Vagina (tissue), 2 donors: ENCODE data around the gene CADM1. TPM values are rescaled to one million over a fixed set of nuclear protein-coding genes. Genes with fewer than 3 reads are reported as not detected.

Source experiments
- DNase-seq, 2 donors: peaks; one replicate each; pipeline ENCODE4 v3.0.0-alpha.2; 2017; ENCODE audit errors: extremely low spot score in 2 of 2
- H3K27ac ChIP-seq: fragments of 200-600 bp; sonication (generic); one replicate; pipeline ENCODE4 v1.5.1; 2019
- H3K27me3 ChIP-seq: fragments of 200-600 bp; sonication (generic); one replicate; pipeline ENCODE4 v1.5.1; 2019
- H3K36me3 ChIP-seq, 2 donors: fragments of 200-600 bp; sonication (generic); one replicate each; pipeline ENCODE4 v1.5.1; 2017 to 2019
- H3K4me1 ChIP-seq: fragments of 200-600 bp; sonication (generic); one replicate; pipeline ENCODE4 v1.5.1; 2019
- H3K4me3 ChIP-seq, 2 donors: fragments of 200-600 bp; sonication (generic); 1 replicate in 1 of 2; 2 replicates in 1 of 2; pipeline ENCODE4 v1.5.1; 2016 to 2019
- H3K9me3 ChIP-seq: fragments of 200-600 bp; sonication (generic); one replicate; pipeline ENCODE4 v1.5.1; 2019
- POLR2A ChIP-seq, 2 donors: fragments of 450-650 bp; IDR thresholded peaks; one replicate each; pipeline ENCODE4 v1.6.1; 2017; ENCODE audit warnings: antibody characterized with exemption in 2 of 2, mild to moderate bottlenecking in 2 of 2, moderate library complexity in 2 of 2
- POLR2AphosphoS5 ChIP-seq, 2 donors: sonication (generic); formaldehyde crosslinking; IDR thresholded peaks; one replicate each; pipeline ENCODE4 v1.9.0; 2017; ENCODE audit warnings: antibody characterized with exemption in 2 of 2, mild to moderate bottlenecking in 2 of 2, low read depth in 1 of 2; ENCODE audit not compliant: insufficient read depth in 1 of 2
- intact Hi-C: fragments of 100-400 bp; cut with DNase I; formaldehyde crosslinking; loops from one replicate; pipeline ENCODE4 v1.15.1; 2023
- total RNA-seq: library from RNA; depleted of rRNA; stranded (reverse); fragments of >200 nt; gene quantifications from one replicate; pipeline ENCODE4 v1.2.3, GENCODE V29; 2016
- TF ChIP-seq, protein P1 (sequence below), 3 experiments: fragments of 450-650 bp in 2 of 3; fragments of 200-600 bp in 1 of 3; sonication (generic) in 1 of 3; IDR thresholded peaks; one replicate each; pipeline ENCODE4 v1.5.1; 2017 to 2019; ENCODE audit warnings: antibody characterized with exemption in 3 of 3, mild to moderate bottlenecking in 2 of 3, moderate library complexity in 2 of 3

CADM1 gene
- total RNA-seq, 1 donor from 2014 or later = 37.1 TPM

- H3K9me3 ChIP-seq = no peaks in the 10 kb centered on the region
- no peaks in the 10 kb centered on the region for H3K4me1 ChIP-seq
- H3K27me3 ChIP-seq = no peaks in the 10 kb centered on the region
- intact Hi-C loops = no loop called here
- no peaks in the 10 kb centered on the region for H3K36me3 ChIP-seq
- TF ChIP-seq, protein P1, sequence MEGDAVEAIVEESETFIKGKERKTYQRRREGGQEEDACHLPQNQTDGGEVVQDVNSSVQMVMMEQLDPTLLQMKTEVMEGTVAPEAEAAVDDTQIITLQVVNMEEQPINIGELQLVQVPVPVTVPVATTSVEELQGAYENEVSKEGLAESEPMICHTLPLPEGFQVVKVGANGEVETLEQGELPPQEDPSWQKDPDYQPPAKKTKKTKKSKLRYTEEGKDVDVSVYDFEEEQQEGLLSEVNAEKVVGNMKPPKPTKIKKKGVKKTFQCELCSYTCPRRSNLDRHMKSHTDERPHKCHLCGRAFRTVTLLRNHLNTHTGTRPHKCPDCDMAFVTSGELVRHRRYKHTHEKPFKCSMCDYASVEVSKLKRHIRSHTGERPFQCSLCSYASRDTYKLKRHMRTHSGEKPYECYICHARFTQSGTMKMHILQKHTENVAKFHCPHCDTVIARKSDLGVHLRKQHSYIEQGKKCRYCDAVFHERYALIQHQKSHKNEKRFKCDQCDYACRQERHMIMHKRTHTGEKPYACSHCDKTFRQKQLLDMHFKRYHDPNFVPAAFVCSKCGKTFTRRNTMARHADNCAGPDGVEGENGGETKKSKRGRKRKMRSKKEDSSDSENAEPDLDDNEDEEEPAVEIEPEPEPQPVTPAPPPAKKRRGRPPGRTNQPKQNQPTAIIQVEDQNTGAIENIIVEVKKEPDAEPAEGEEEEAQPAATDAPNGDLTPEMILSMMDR (IDR thresholded peaks at IDR 0.05) = no peak
- TF ChIP-seq POLR2A (IDR thresholded peaks at IDR 0.05) = no peak
- no peak overlapping the region for H3K4me3 ChIP-seq
- DNase-seq = no peak
- H3K27ac ChIP-seq = no peak overlapping the region
Measured at GRCh38 chr11:115298300-115299012, 205.8 kb downstream of the CADM1 start.

- Histone ChIP-seq H3K9me3 (no peaks in the 10 kb centered on the region), H3K4me1 (no peaks in the 10 kb centered on the region), H3K36me3 (no peaks in the 10 kb centered on the region), H3K27ac (no peak overlapping the region), H3K4me3 (no peak overlapping the region), H3K27me3 (no peaks in the 10 kb centered on the region)
- intact Hi-C loops = no loop called here
- TF ChIP-seq, protein P1 (IDR thresholded peaks at IDR 0.05) = no peak
- TF ChIP-seq POLR2AphosphoS5 (IDR thresholded peaks at IDR 0.05; ENCODE audit: insufficient read depth in 1 of 2, low read depth in 1 of 2) (no peak), POLR2A (IDR thresholded peaks at IDR 0.05) (no peak)
- no peak for DNase-seq
Measured at GRCh38 chr11:115297330-115297729, 206.9 kb downstream of the CADM1 start.

- H3K27ac ChIP-seq = no peak overlapping the region
Measured at GRCh38 chr11:115291325-115291724, 212.9 kb downstream of the CADM1 start.

GRCh38 chr11:115290893-115291292, 213.3 kb downstream of the CADM1 start:
- no peak for TF ChIP-seq POLR2A (IDR thresholded peaks at IDR 0.05)
- TF ChIP-seq, protein P1 (IDR thresholded peaks at IDR 0.05) = no peak
- no peak for TF ChIP-seq POLR2AphosphoS5 (IDR thresholded peaks at IDR 0.05; ENCODE audit: insufficient read depth in 1 of 2, low read depth in 1 of 2)
- no peak overlapping the region for H3K27ac ChIP-seq
- H3K36me3 ChIP-seq = no peaks in the 10 kb centered on the region
- no peak overlapping the region for H3K4me3 ChIP-seq
- DNase-seq = no peak
- intact Hi-C loops = no loop called here
- no peaks in the 10 kb centered on the region for H3K27me3 ChIP-seq
- no peaks in the 10 kb centered on the region for H3K9me3 ChIP-seq
- H3K4me1 ChIP-seq = no peaks in the 10 kb centered on the region

More at GRCh38 chr11:115291325-115291724, 212.9 kb downstream of the CADM1 start:
- Histone ChIP-seq H3K4me3 (no peak overlapping the region), H3K4me1 (no peaks in the 10 kb centered on the region), H3K9me3 (no peaks in the 10 kb centered on the region), H3K36me3 (no peaks in the 10 kb centered on the region), H3K27me3 (no peaks in the 10 kb centered on the region)
- intact Hi-C loops = no loop called here
- DNase-seq = no peak
- TF ChIP-seq, protein P1 (IDR thresholded peaks at IDR 0.05) = no peak
- no peak for TF ChIP-seq POLR2AphosphoS5 (IDR thresholded peaks at IDR 0.05; ENCODE audit: insufficient read depth in 1 of 2, low read depth in 1 of 2)
- no peak for TF ChIP-seq POLR2A (IDR thresholded peaks at IDR 0.05)

GRCh38 chr11:115290479-115290878, 213.7 kb downstream of the CADM1 start:
- Histone ChIP-seq H3K9me3 (no peaks in the 10 kb centered on the region), H3K4me1 (no peaks in the 10 kb centered on the region), H3K4me3 (no peak overlapping the region), H3K36me3 (no peaks in the 10 kb centered on the region), H3K27me3 (no peaks in the 10 kb centered on the region), H3K27ac (no peak overlapping the region)
- intact Hi-C loops = no loop called here
- DNase-seq = no peak
- no peak for TF ChIP-seq POLR2A (IDR thresholded peaks at IDR 0.05)
- TF ChIP-seq, protein P1 (IDR thresholded peaks at IDR 0.05) = no peak
- no peak for TF ChIP-seq POLR2AphosphoS5 (IDR thresholded peaks at IDR 0.05; ENCODE audit: insufficient read depth in 1 of 2, low read depth in 1 of 2)
